Measurements from ENCODE around the gene PES1.
"Not testable (repeated sequence)": the region's sequence is repeated elsewhere in the genome, so short reads cannot be mapped to it uniquely, and the experiment has no call there.

PES1 gene

DNA sequence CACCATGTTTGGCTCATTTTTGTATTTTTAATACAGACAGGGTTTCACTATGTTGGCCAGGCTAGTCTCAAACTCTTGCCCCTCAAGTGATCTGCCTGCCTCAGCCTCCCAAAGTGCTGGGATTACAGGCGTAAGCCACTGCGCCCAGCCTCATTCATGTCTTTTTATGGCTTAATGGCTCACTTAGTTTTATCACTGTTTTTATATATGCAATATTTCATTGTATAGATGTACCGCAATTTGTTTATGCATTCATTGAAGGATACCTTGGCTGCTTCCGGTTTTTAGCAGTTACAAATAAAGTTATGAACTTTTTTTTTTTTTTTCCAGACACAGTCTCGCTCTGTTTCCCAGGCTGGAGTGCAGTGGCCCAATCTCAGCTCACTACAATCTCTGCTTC, 9.8 kb upstream of the PES1 start:
- no peak overlapping the region for H3K4me3 ChIP-seq (ENCODE audit: low read depth, low read length)
- TF ChIP-seq, protein P1, sequence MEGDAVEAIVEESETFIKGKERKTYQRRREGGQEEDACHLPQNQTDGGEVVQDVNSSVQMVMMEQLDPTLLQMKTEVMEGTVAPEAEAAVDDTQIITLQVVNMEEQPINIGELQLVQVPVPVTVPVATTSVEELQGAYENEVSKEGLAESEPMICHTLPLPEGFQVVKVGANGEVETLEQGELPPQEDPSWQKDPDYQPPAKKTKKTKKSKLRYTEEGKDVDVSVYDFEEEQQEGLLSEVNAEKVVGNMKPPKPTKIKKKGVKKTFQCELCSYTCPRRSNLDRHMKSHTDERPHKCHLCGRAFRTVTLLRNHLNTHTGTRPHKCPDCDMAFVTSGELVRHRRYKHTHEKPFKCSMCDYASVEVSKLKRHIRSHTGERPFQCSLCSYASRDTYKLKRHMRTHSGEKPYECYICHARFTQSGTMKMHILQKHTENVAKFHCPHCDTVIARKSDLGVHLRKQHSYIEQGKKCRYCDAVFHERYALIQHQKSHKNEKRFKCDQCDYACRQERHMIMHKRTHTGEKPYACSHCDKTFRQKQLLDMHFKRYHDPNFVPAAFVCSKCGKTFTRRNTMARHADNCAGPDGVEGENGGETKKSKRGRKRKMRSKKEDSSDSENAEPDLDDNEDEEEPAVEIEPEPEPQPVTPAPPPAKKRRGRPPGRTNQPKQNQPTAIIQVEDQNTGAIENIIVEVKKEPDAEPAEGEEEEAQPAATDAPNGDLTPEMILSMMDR (conservative IDR thresholded peaks at IDR 0.05; ENCODE audit: low read depth, low read length): no peak
- no peak for DNase-seq (ENCODE audit: low read depth)

DNA sequence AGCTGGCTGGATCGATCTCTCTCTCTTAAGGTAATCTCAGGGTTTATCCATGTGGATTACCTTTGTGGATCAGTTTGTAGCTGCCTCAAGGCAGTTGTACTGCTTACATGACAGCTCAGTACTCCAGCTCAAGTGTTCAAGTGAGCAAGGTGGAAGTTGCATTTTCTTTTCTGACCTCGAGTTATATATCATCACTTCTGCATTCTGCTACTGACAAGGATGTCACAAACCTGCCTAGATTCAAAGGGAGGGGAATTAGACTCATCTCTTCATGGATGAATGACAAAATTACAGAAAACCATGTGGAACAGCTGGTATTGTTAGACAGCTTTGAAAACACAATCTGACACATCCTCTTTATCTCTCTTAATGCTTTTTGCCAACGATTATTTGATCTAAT, 9.2 kb upstream of the PES1 start:
- H3K4me3 ChIP-seq (ENCODE audit: low read depth, low read length): no peak overlapping the region
- TF ChIP-seq, protein P1 (conservative IDR thresholded peaks at IDR 0.05; ENCODE audit: low read depth, low read length): no peak
- DNase-seq (ENCODE audit: low read depth): no peak

DNA sequence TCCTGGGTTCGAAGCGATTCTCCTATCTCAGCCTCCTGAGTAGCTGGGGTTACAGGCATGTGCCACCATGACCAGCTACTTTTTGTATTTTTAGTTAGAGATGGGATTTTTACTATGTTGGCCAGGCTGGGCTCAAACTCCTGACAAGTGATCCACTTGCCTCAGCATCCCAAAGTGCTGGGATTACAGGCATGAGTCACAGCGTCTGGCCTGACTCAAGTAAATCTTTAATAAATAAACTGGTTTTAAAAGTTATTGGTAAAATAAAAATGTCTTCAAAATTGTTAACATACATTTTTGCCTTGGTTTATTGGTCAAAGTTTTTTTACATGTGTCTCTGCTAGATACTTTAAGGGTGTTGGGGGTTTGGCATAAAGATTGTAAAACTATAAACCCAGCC, 7.3 kb upstream of the PES1 start:
- no peak overlapping the region for H3K4me3 ChIP-seq (ENCODE audit: low read depth, low read length)
- DNase-seq (ENCODE audit: low read depth): no peak
- TF ChIP-seq, protein P1 (conservative IDR thresholded peaks at IDR 0.05; ENCODE audit: low read depth, low read length): no peak

DNA sequence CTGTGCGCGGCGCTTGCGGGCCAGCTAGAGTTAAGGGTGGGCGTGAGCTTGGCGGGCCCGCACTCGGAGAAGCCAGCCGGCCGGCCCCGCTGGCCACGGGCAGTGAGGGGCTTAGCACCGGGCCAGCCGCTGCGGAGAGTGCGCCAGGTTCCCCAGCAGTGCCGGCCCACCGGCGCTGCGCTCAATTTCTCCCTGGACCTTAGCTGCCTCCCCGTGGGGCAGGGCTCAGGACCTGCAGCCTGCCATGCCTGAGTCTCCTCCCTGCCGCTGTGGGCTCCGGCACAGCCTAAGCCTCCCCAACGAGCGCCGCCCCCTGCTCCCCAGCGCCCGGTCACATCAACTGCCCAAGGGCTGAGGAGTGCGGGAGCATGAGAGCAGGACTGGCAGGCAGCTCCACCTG, 5.2 kb upstream of the PES1 start:
- DNase-seq (ENCODE audit: low read depth): no peak
- TF ChIP-seq, protein P1 (conservative IDR thresholded peaks at IDR 0.05; ENCODE audit: low read depth, low read length): no peak
- no peak overlapping the region for H3K4me3 ChIP-seq (ENCODE audit: low read depth, low read length)

DNA sequence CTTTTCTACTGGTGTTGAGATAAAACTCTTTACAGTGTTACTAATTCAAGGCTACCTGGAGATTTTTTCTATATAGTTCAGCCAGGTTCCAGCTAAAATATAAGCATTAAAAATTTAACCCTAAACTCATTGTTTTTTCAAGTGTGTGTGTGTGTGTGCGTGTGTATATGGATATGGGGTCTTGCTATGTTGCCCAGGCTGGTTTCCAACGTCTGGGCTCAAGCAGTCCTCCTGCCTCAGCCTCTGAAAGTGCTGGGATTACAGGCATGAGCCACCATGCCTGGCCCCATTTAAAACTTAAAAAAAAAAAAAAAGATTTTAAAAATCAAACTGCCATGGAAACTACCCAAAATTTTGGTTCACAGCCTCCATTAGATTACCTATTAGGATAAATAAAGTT, 4.5 kb upstream of the PES1 start:
- TF ChIP-seq, protein P1 (conservative IDR thresholded peaks at IDR 0.05; ENCODE audit: low read depth, low read length): no peak
- no peak overlapping the region for H3K4me3 ChIP-seq (ENCODE audit: low read depth, low read length)
- DNase-seq (ENCODE audit: low read depth): no peak

DNA sequence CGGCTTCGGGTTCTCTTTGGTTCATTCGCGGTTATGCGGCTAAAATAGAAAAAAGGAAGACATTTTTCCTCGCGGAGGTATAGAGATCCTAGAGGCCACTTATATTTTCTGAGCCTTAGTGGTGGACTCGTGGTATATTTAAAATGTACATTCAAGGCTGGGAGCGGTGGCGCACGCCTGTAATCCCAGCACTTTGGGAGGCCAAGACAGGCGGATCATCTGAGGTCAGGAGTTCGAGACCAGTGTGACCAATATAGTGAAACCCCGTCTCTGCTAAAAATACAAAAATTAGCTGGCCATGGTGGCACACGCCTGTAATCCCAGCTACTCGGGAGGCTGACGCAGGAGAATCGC, 627 bp upstream of the PES1 start:
- peak overlapping the region; percentile 22 for H3K4me3 ChIP-seq (ENCODE audit: low read depth, low read length)
- not testable (repeated sequence) for DNase-seq (ENCODE audit: low read depth)

DNA sequence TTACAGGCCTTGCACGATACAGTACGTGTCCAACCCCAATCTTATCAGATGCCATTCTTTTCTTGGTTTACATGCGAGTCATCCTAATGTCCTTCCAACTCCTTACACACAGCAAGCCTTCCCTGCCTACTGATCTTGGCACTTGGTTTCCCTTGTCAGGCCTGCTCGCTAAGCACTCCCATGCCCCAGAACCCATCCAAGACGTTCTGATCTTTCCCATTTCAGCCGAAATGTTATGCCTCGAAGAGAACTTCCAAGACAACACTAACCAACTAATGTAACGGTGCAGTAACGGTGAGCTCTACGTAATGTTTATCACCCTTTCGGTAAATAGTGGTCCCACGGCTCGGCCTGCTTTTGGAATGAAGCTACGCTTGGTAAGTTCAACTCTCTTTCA, 521 bp downstream of the PES1 start:
- DNase-seq (ENCODE audit: low read depth): peak; percentile 53
- TF ChIP-seq, protein P1 (conservative IDR thresholded peaks at IDR 0.05; ENCODE audit: low read depth, low read length): no peak
- H3K4me3 ChIP-seq (ENCODE audit: low read depth, low read length): peak overlapping the region; percentile 85

DNA sequence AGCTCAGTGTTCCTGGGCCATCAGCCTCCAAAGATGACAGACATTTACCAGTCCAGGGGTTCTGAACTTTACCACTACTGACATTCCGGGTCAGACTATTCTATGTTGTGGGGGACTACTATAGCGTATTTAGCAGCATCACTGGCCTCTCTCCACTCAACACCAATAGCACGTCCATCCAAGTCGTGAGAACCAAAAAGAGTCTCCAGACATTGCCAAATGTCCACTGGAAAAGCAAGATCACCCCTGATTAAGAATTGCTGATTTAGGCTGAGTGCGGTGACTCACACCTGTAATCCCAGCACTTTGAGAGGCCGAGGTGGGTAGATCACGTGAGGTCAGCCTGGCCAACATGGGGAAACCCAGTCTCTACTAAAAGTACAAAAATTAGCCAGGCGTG, 5.3 kb downstream of the PES1 start:
- no peak overlapping the region for H3K4me3 ChIP-seq (ENCODE audit: low read depth, low read length)
- TF ChIP-seq, protein P1 (conservative IDR thresholded peaks at IDR 0.05; ENCODE audit: low read depth, low read length): no peak
- no peak for DNase-seq (ENCODE audit: low read depth)

Measured in choroid plexus epithelial cell (primary cell).